ENCODE results near the gene SDK1. TPM values are rescaled to one million over a fixed set of nuclear protein-coding genes. Genes with fewer than 3 reads are reported as not detected.

Gene SDK1
- total RNA-seq (under 1 TPM; 0.06 to 0.26 TPM), polyA plus RNA-seq (not detected)

- Histone ChIP-seq H3K36me3 (ENCODE audit: insufficient read depth, low read length) (no peaks in the 10 kb centered on the region), H3K4me1 (ENCODE audit: insufficient read depth, low read length) (peaks cover 18% of the 10 kb centered on the region), H3K27ac (ENCODE audit: low read depth, low read length) (no peak within 1 kb of the TSS), H3K9me3 (ENCODE audit: control insufficient read depth in 1 of 2, low read length in 2 of 2) (no peaks in the 10 kb centered on the region), H3K4me3 (ENCODE audit: low read length in 2 of 2) (peak within 1 kb of the TSS; percentile 28 to 39), H3K27me3 (ENCODE audit: insufficient read depth, low read length) (peaks cover 4% of the 10 kb centered on the region)
- CTCF ChIA-PET (ENCODE audit: partially characterized antibody) = interaction anchor here (1.5 to 8.1 kb wide), 4 partner anchors 11 to 596 kb away, joined by 4 to 62 read pairs (median 8); no protein-coding TSS in a partner anchor
- Mint-ChIP-seq H3K9me3 (no peaks in the 10 kb centered on the region), H3K27me3 (peaks cover 6 to 15% of the 10 kb centered on the region in 2 donors), H3K27ac (peak within 1 kb of the TSS in 2 of 7 donors; percentile 53 to 92), H3K36me3 (peaks cover 0 to 1% of the 10 kb centered on the region in 2 donors), H3K4me1 (peaks cover 8 to 11% (median 9%) of the 10 kb centered on the region in 4 donors), H3K4me3 (peak within 1 kb of the TSS; percentile 84 to 94 (median 87))
- DNase-seq = peak; percentile 84 to 93 (median 91)
- POLR2A ChIA-PET (ENCODE audit: partially characterized antibody) = interaction anchor here (0.7 to 2.0 kb wide), 2 partner anchors 11 to 373 kb away, joined by 3 to 4 read pairs; no protein-coding TSS in a partner anchor
- intact Hi-C loops (cut with micrococcal nuclease) = loop anchor here (1.0 to 10.0 kb wide), 5 partner anchors 161 to 596 kb away; no protein-coding TSS in a partner anchor
Measured at GRCh38 chr7:3300651-3301448, at the start of gene SDK1. TSS of gene SDK1 (plus strand) at chr7:3301252. CDS start at chr7:3301587, 335 bp downstream.

- H3K27ac Mint-ChIP-seq = no peak overlapping the region
- H3K36me3 Mint-ChIP-seq = no peaks in the 10 kb centered on the region
- DNase-seq = no peak
- H3K36me3 ChIP-seq (ENCODE audit: insufficient read depth, low read length) = no peaks in the 10 kb centered on the region
- H3K27ac ChIP-seq (ENCODE audit: low read depth, low read length) = no peak overlapping the region
- H3K4me3 Mint-ChIP-seq = no peak overlapping the region
- intact Hi-C loops (cut with micrococcal nuclease) = no loop called here
- ChIA-PET POLR2A (ENCODE audit: partially characterized antibody) (no interaction called here), CTCF (ENCODE audit: partially characterized antibody) (no interaction called here)
- no peak overlapping the region for H3K4me3 ChIP-seq (ENCODE audit: low read length in 2 of 2)
- H3K4me1 ChIP-seq (ENCODE audit: insufficient read depth, low read length) = no peaks in the 10 kb centered on the region
- H3K9me3 ChIP-seq (ENCODE audit: control insufficient read depth in 1 of 2, low read length in 2 of 2) = no peaks in the 10 kb centered on the region
- H3K27me3 ChIP-seq (ENCODE audit: insufficient read depth, low read length) = no peaks in the 10 kb centered on the region
- H3K27me3 Mint-ChIP-seq = peaks cover 15 to 17% of the 10 kb centered on the region in 2 donors
- H3K4me1 Mint-ChIP-seq = no peaks in the 10 kb centered on the region
- H3K9me3 Mint-ChIP-seq = peaks cover 0 to 4% (median 0%) of the 10 kb centered on the region in 8 donors
Measured at GRCh38 chr7:3254718-3255117, 46.3 kb upstream of the SDK1 start.

GRCh38 chr7:3259711-3260400, 41.2 kb upstream of the SDK1 start:
- Mint-ChIP-seq H3K9me3 (peaks cover 0 to 4% (median 0%) of the 10 kb centered on the region in 8 donors), H3K27me3 (peaks cover 14 to 25% of the 10 kb centered on the region in 2 donors), H3K27ac (no peak overlapping the region), H3K36me3 (no peaks in the 10 kb centered on the region), H3K4me1 (peaks cover 0 to 1% (median under 1%) of the 10 kb centered on the region in 4 donors), H3K4me3 (peak overlapping the region in 7 of 8 donors; percentile 31 to 79 (median 60))
- H3K4me1 ChIP-seq (ENCODE audit: insufficient read depth, low read length) = no peaks in the 10 kb centered on the region
- H3K4me3 ChIP-seq (ENCODE audit: low read length in 2 of 2) = no peak overlapping the region
- DNase-seq = no peak
- no peak overlapping the region for H3K27ac ChIP-seq (ENCODE audit: low read depth, low read length)
- intact Hi-C loops (cut with micrococcal nuclease) = no loop called here
- H3K36me3 ChIP-seq (ENCODE audit: insufficient read depth, low read length) = no peaks in the 10 kb centered on the region
- peaks cover 3% of the 10 kb centered on the region for H3K27me3 ChIP-seq (ENCODE audit: insufficient read depth, low read length)
- no peaks in the 10 kb centered on the region for H3K9me3 ChIP-seq (ENCODE audit: control insufficient read depth in 1 of 2, low read length in 2 of 2)
- POLR2A ChIA-PET (ENCODE audit: partially characterized antibody) = no interaction called here
- CTCF ChIA-PET (ENCODE audit: partially characterized antibody) = no interaction called here

- Mint-ChIP-seq H3K9me3 (peaks cover 0 to 4% (median 0%) of the 10 kb centered on the region in 8 donors), H3K27ac (no peak overlapping the region), H3K4me1 (peaks cover 0 to 1% (median under 1%) of the 10 kb centered on the region in 4 donors), H3K36me3 (no peaks in the 10 kb centered on the region), H3K27me3 (peaks cover 10 to 23% of the 10 kb centered on the region in 2 donors), H3K4me3 (peak overlapping the region in 7 of 8 donors; percentile 31 to 79 (median 60))
- Histone ChIP-seq H3K4me3 (ENCODE audit: low read length in 2 of 2) (no peak overlapping the region), H3K9me3 (ENCODE audit: control insufficient read depth in 1 of 2, low read length in 2 of 2) (no peaks in the 10 kb centered on the region), H3K4me1 (ENCODE audit: insufficient read depth, low read length) (no peaks in the 10 kb centered on the region), H3K36me3 (ENCODE audit: insufficient read depth, low read length) (no peaks in the 10 kb centered on the region), H3K27me3 (ENCODE audit: insufficient read depth, low read length) (peaks cover 3% of the 10 kb centered on the region), H3K27ac (ENCODE audit: low read depth, low read length) (no peak overlapping the region)
- ChIA-PET CTCF (ENCODE audit: partially characterized antibody) (no interaction called here), POLR2A (ENCODE audit: partially characterized antibody) (no interaction called here)
- intact Hi-C loops (cut with micrococcal nuclease) = no loop called here
- no peak for DNase-seq
Measured at GRCh38 chr7:3260401-3260715, 40.7 kb upstream of the SDK1 start.

GRCh38 chr7:3264693-3265339, 36.2 kb upstream of the SDK1 start:
- DNase-seq = no peak
- POLR2A ChIA-PET (ENCODE audit: partially characterized antibody) = no interaction called here
- peaks cover 3% of the 10 kb centered on the region for H3K27me3 ChIP-seq (ENCODE audit: insufficient read depth, low read length)
- no peaks in the 10 kb centered on the region for H3K36me3 ChIP-seq (ENCODE audit: insufficient read depth, low read length)
- H3K27ac ChIP-seq (ENCODE audit: low read depth, low read length) = no peak overlapping the region
- H3K9me3 ChIP-seq (ENCODE audit: control insufficient read depth in 1 of 2, low read length in 2 of 2) = no peaks in the 10 kb centered on the region
- no peak overlapping the region for H3K4me3 ChIP-seq (ENCODE audit: low read length in 2 of 2)
- no peaks in the 10 kb centered on the region for H3K4me1 ChIP-seq (ENCODE audit: insufficient read depth, low read length)
- Mint-ChIP-seq H3K9me3 (peaks cover 0 to 2% (median 0%) of the 10 kb centered on the region in 8 donors), H3K27ac (no peak overlapping the region), H3K27me3 (peaks cover 8 to 31% of the 10 kb centered on the region in 2 donors), H3K36me3 (no peaks in the 10 kb centered on the region), H3K4me1 (peaks cover 0 to 1% (median under 1%) of the 10 kb centered on the region in 4 donors), H3K4me3 (no peak overlapping the region)
- intact Hi-C loops (cut with micrococcal nuclease) = no loop called here
- CTCF ChIA-PET (ENCODE audit: partially characterized antibody) = no interaction called here

GRCh38 chr7:3265388-3265787, 35.7 kb upstream of the SDK1 start:
- Mint-ChIP-seq H3K27ac (no peak overlapping the region), H3K9me3 (no peaks in the 10 kb centered on the region), H3K27me3 (peaks cover 8 to 31% of the 10 kb centered on the region in 2 donors), H3K4me3 (no peak overlapping the region), H3K4me1 (peaks cover 0 to 1% (median 0%) of the 10 kb centered on the region in 4 donors), H3K36me3 (no peaks in the 10 kb centered on the region)
- no peak overlapping the region for H3K27ac ChIP-seq (ENCODE audit: low read depth, low read length)
- DNase-seq = no peak
- no peaks in the 10 kb centered on the region for H3K4me1 ChIP-seq (ENCODE audit: insufficient read depth, low read length)
- H3K9me3 ChIP-seq (ENCODE audit: control insufficient read depth in 1 of 2, low read length in 2 of 2) = no peaks in the 10 kb centered on the region
- intact Hi-C loops (cut with micrococcal nuclease) = no loop called here
- no peaks in the 10 kb centered on the region for H3K36me3 ChIP-seq (ENCODE audit: insufficient read depth, low read length)
- ChIA-PET POLR2A (ENCODE audit: partially characterized antibody) (no interaction called here), CTCF (ENCODE audit: partially characterized antibody) (interaction anchor here (0.6 kb wide), 1 partner anchor 9 kb away, joined by 3 read pairs; no protein-coding TSS in a partner anchor)
- no peak overlapping the region for H3K4me3 ChIP-seq (ENCODE audit: low read length in 2 of 2)
- peaks cover 3% of the 10 kb centered on the region for H3K27me3 ChIP-seq (ENCODE audit: insufficient read depth, low read length)

GRCh38 chr7:3266240-3266639, 34.8 kb upstream of the SDK1 start:
- peaks cover 6 to 28% of the 10 kb centered on the region in 2 donors for H3K27me3 Mint-ChIP-seq
- H3K9me3 Mint-ChIP-seq = no peaks in the 10 kb centered on the region

More at GRCh38 chr7:3266240-3266639, 34.8 kb upstream of the SDK1 start:
- Histone ChIP-seq H3K27me3 (ENCODE audit: insufficient read depth, low read length) (peaks cover 3% of the 10 kb centered on the region), H3K36me3 (ENCODE audit: insufficient read depth, low read length) (no peaks in the 10 kb centered on the region), H3K4me1 (ENCODE audit: insufficient read depth, low read length) (no peaks in the 10 kb centered on the region), H3K4me3 (ENCODE audit: low read length in 2 of 2) (no peak overlapping the region), H3K27ac (ENCODE audit: low read depth, low read length) (no peak overlapping the region), H3K9me3 (ENCODE audit: control insufficient read depth in 1 of 2, low read length in 2 of 2) (no peaks in the 10 kb centered on the region)
- no peak overlapping the region for H3K4me3 Mint-ChIP-seq
- ChIA-PET CTCF (ENCODE audit: partially characterized antibody) (no interaction called here), POLR2A (ENCODE audit: partially characterized antibody) (no interaction called here)
- H3K4me1 Mint-ChIP-seq = peaks cover 0 to under 1% (median 0%) of the 10 kb centered on the region in 4 donors
- no peaks in the 10 kb centered on the region for H3K36me3 Mint-ChIP-seq
- intact Hi-C loops (cut with micrococcal nuclease) = no loop called here
- no peak for DNase-seq
- no peak overlapping the region for H3K27ac Mint-ChIP-seq

All from CD4-positive, alpha-beta memory T cell (primary cell).